Raji (cell line): ENCODE results near the gene UROS.

Experiments
- POLR2A ChIP-seq: IDR thresholded peaks from 2 replicates; pipeline ENCODE4 v1.6.1; 2011; ENCODE audit warnings: low read depth, low read length, control low read depth; ENCODE audit not compliant: insufficient read depth

The UROS gene

GRCh38 chr10:125762692-125763648 lies 60.1 kb downstream of the UROS start:
- no peak for TF ChIP-seq POLR2A

- TF ChIP-seq POLR2A, result no peak
Measured at GRCh38 chr10:125761961-125762360, 61.1 kb downstream of the UROS start.

GRCh38 chr10:125757742-125758141 lies 65.3 kb downstream of the UROS start:
- no peak for TF ChIP-seq POLR2A

- TF ChIP-seq POLR2A, result no peak
Measured at GRCh38 chr10:125756853-125757487, 66.1 kb downstream of the UROS start.

GRCh38 chr10:125756196-125756595 lies 66.9 kb downstream of the UROS start:
- TF ChIP-seq POLR2A, result no peak

GRCh38 chr10:125747417-125747816 lies 75.6 kb downstream of the UROS start:
- no peak for TF ChIP-seq POLR2A

- TF ChIP-seq POLR2A, result no peak
Measured at GRCh38 chr10:125744909-125745308, 78.1 kb downstream of the UROS start.

GRCh38 chr10:125742465-125742864 lies 80.6 kb downstream of the UROS start:
- no peak for TF ChIP-seq POLR2A

- no peak for TF ChIP-seq POLR2A
Measured at GRCh38 chr10:125739994-125740679, 82.9 kb downstream of the UROS start.
